GM18502 (cell line): ENCODE results near the gene RASA3.
"Not testable (repeated sequence)": the region's sequence is repeated elsewhere in the genome, so short reads cannot be mapped to it uniquely, and the experiment has no call there.

Source experiments
- ATAC-seq: cut with Tn5 transposase; IDR thresholded peaks from one replicate; pipeline ENCODE4 v1.9.1; 2021; ENCODE audit warnings: mild to moderate bottlenecking; ENCODE audit not compliant: unreplicated experiment, poor library complexity

Gene RASA3

GRCh38 chr13:114103801-114104654 is 28.4 kb downstream of the RASA3 start:
- no peak for ATAC-seq

GRCh38 chr13:114103289-114103621 is 29.2 kb downstream of the RASA3 start:
- not testable (repeated sequence) for ATAC-seq

- ATAC-seq: no peak
Measured at GRCh38 chr13:114102521-114103288, 29.7 kb downstream of the RASA3 start.

- no peak for ATAC-seq
Measured at GRCh38 chr13:114102131-114102520, 30.3 kb downstream of the RASA3 start.

GRCh38 chr13:114101358-114102130 is 30.9 kb downstream of the RASA3 start:
- ATAC-seq: no peak

GRCh38 chr13:114100446-114101357 is 31.7 kb downstream of the RASA3 start:
- no peak for ATAC-seq

GRCh38 chr13:114099918-114100445 is 32.4 kb downstream of the RASA3 start:
- ATAC-seq: no peak

GRCh38 chr13:114099191-114099590 is 33.2 kb downstream of the RASA3 start:
- no peak for ATAC-seq

- not testable (repeated sequence) for ATAC-seq
Measured at GRCh38 chr13:114098689-114099056, 33.8 kb downstream of the RASA3 start.

- no peak for ATAC-seq
Measured at GRCh38 chr13:114097893-114098688, 34.3 kb downstream of the RASA3 start.

- no peak for ATAC-seq
Measured at GRCh38 chr13:114097212-114097892, 35.1 kb downstream of the RASA3 start.

GRCh38 chr13:114096811-114097211 is 35.6 kb downstream of the RASA3 start:
- no peak for ATAC-seq

- ATAC-seq: no peak
Measured at GRCh38 chr13:114096031-114096485, 36.4 kb downstream of the RASA3 start.

- ATAC-seq: no peak
Measured at GRCh38 chr13:114095486-114095885, 36.9 kb downstream of the RASA3 start.

GRCh38 chr13:114093118-114093517 is 39.3 kb downstream of the RASA3 start:
- ATAC-seq: no peak

- no peak for ATAC-seq
Measured at GRCh38 chr13:114092468-114092867, 40.0 kb downstream of the RASA3 start.

GRCh38 chr13:114090476-114090875 is 41.9 kb downstream of the RASA3 start:
- ATAC-seq: no peak

- ATAC-seq: no peak
Measured at GRCh38 chr13:114089751-114090400, 42.5 kb downstream of the RASA3 start.
